Fibroblast of the conjunctiva (primary cell): ENCODE results near the gene UNC5B.

Experiments
- DNase-seq: peaks from one replicate; pipeline ENCODE4 v3.0.0-alpha.2; 2010; ENCODE audit warnings: low read depth

Gene UNC5B

GRCh38 chr10:71300555-71301370 lies 88.4 kb downstream of the UNC5B start:
- no peak for DNase-seq

- no peak for DNase-seq
Measured at GRCh38 chr10:71301371-71301916, 89.1 kb downstream of the UNC5B start.

- no peak for DNase-seq
Measured at GRCh38 chr10:71302451-71302850, 90.1 kb downstream of the UNC5B start.

- peak; percentile 46 for DNase-seq
Measured at GRCh38 chr10:71302874-71303568, 90.7 kb downstream of the UNC5B start.

- DNase-seq: no peak
Measured at GRCh38 chr10:71303569-71303907, 91.2 kb downstream of the UNC5B start.

- DNase-seq: no peak
Measured at GRCh38 chr10:71304914-71305313, 92.5 kb downstream of the UNC5B start.

- DNase-seq: no peak
Measured at GRCh38 chr10:71306979-71307378, 94.6 kb downstream of the UNC5B start.

GRCh38 chr10:71307469-71308085 lies 95.2 kb downstream of the UNC5B start:
- no peak for DNase-seq

- DNase-seq: no peak
Measured at GRCh38 chr10:71308244-71308643, 95.9 kb downstream of the UNC5B start.

GRCh38 chr10:71308985-71309384 lies 96.6 kb downstream of the UNC5B start:
- no peak for DNase-seq

GRCh38 chr10:71309919-71310318 lies 97.5 kb downstream of the UNC5B start:
- DNase-seq: no peak

- no peak for DNase-seq
Measured at GRCh38 chr10:71312220-71312619, 99.8 kb downstream of the UNC5B start.

- peak; percentile 81 for DNase-seq
Measured at GRCh38 chr10:71312811-71313789, 100.7 kb downstream of the UNC5B start.

GRCh38 chr10:71314028-71314693 lies 101.8 kb downstream of the UNC5B start:
- DNase-seq: peak; percentile 34

GRCh38 chr10:71314694-71315225 lies 102.4 kb downstream of the UNC5B start:
- DNase-seq: no peak

GRCh38 chr10:71316056-71316785 lies 103.9 kb downstream of the UNC5B start:
- no peak for DNase-seq

- DNase-seq: no peak
Measured at GRCh38 chr10:71316786-71317160, 104.4 kb downstream of the UNC5B start.

- DNase-seq: no peak
Measured at GRCh38 chr10:71317739-71318138, 105.4 kb downstream of the UNC5B start.

- DNase-seq: peak; percentile 56
Measured at GRCh38 chr10:71319042-71319799, 106.9 kb downstream of the UNC5B start, which contains the start of gene SLC29A3. Gene SLC29A3, plus strand, starts transcription at chr10:71319259. Its CDS starts 51 bp downstream, at chr10:71319310.
